AG08395 (cell line): ENCODE results near the gene AP1B1.

Experiments
- DNase-seq: peaks from one replicate; pipeline ENCODE4 v3.0.0; 2012; ENCODE audit warnings: mixed read lengths, low spot score

Gene AP1B1

DNA sequence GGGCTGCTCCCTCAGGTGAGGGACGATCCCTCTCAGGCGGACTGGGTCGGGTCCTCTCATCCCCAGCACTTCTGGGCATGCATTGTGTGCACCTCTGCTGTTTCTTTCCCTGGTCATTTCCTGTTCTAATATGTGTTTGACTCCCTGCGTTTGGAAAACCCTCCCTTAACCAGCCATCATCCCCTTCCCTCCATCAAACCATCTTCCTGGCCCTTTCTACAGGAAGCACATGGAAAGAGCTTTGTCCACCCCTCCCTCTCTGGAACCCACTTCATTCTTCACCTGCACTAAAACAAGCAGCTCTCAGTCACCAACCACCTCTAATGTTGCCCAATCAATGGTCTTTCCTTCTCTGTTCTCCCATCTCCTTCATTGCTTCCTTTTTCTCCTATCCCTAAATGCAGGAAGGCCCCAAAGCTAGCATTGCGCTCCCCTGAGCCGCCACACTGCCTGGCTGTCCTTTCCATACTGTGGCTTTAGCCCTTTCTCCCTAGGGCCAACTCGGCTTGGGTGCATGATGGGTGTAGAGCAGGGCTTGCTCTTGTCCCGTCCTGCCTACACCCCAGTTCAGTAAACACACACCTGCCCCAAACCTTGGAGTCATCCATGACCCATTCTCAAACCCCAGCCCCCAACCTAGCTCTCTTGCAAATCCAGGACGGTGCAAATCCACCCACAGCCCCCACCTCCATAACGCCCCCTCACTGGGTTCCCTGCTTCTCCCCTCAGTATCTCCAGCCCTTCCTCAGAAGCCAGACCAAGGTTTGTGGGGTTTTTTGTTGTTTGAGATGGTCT lies 87.4 kb downstream of the AP1B1 start:
- no peak for DNase-seq

DNA sequence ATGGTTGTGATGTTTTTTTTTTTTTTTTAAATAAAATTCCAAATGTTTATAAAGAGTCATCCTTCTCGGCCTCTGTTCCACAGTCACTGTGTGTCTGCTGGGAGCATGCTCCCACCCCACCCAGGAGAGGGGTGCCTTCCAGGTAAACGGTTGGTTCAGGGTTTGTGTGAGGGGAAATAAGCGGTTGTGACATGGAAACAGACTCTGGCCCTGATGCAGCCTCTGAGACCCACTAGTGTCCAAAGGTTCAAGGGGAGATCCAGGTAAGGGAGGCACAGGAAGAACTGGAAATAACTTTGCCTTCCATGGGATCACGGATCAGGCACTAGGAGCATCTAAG lies 87.9 kb downstream of the AP1B1 start:
- DNase-seq = no peak

DNA sequence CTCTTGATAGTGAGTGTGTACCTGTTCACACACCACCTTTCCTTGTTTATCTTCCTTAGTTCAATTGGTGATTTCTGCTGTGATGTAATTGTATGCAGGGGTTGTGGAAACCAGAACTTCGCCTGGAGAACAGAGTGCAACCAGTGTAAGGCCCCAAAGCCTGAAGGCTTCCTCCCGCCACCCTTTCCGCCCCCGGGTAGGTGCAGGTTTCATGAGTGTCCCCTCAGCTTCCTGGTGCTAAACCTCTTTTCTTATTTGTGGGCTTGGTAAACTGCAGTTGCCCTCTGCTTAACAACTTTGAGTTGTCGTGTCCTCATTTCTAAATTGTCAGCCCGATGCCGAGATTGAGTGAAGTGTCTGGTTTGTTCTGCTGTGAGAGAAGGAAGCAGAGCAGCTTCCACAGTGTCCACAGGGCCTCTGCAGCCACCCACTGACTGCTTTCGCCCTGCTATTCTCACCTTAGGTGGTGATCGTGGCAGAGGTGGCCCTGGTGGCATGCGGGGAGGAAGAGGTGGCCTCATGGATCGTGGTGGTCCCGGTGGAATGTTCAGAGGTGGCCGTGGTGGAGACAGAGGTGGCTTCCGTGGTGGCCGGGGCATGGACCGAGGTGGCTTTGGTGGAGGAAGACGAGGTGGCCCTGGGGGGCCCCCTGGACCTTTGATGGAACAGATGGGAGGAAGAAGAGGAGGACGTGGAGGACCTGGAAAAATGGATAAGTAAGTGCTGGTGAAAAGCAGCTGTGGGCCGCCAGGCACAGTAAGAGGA lies 89.1 kb downstream of the AP1B1 start:
- no peak for DNase-seq

DNA sequence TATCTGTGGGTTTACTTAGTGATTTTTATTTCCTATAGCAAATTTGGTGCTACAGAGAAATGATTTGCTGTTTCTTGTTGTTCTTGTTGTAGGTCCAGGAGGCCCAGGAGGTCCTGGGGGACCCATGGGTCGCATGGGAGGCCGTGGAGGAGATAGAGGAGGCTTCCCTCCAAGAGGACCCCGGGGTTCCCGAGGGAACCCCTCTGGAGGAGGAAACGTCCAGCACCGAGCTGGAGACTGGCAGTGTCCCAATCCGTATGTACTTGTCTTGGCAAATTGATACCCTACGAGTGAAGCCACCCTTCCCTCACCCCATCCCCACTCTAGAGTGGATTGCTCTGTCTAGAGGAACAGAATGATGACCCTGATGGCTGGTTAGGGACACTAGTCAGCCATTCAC lies 89.7 kb downstream of the AP1B1 start:
- DNase-seq = no peak

DNA sequence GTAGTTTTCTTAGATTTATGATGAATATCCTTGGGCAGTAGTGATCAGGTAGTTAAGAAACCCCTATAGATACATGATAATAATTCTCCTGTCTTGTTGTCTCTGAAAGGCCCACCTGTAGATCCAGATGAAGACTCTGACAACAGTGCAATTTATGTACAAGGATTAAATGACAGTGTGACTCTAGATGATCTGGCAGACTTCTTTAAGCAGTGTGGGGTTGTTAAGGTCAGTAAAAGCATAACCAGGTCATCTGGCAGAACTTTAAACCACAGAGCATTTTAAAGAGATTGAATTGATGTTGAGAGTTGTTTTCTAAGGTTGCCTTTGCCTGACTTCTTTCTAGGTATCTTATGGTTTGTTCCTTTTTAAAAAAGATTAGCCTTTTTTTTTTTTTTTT lies 96.0 kb downstream of the AP1B1 start:
- no peak for DNase-seq

DNA sequence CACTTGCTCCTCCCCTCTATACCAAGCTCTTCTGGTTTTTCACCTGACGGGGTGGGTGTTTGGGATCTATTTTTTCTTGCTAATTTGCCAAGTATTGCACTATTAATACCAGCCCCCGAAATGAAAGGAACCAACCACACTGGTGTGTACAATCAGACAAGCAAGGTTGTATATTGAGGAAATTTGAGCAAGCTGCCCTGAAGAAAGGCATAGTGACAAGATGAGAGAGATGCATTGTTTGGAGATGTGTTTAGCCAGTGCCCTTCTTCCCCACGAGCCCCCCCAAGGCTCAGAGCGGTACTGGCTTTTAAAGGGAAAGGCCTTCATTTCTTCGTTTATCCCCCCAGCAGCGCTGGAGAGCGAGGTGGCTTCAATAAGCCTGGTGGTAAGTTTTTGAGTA lies 97.2 kb downstream of the AP1B1 start:
- no peak for DNase-seq

DNA sequence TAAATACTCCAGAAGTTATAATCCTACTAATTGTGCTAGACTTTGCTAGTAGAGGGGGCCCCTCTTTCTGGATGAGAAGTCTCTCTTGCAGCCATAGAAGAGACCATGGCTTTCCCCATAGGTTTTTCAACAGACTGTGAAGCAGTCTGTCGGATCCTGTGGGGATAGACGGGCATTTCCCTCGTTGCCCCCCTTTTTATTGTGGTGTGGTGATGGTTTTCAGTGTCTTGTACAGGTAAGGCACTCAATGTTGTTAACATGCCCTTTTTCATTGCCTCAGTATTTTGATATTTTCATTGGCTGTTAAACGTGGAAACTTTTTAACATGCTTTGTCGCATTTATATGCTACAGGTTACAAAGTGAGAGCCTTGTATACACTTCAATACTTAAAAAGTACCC lies 98.3 kb downstream of the AP1B1 start:
- no peak for DNase-seq

DNA sequence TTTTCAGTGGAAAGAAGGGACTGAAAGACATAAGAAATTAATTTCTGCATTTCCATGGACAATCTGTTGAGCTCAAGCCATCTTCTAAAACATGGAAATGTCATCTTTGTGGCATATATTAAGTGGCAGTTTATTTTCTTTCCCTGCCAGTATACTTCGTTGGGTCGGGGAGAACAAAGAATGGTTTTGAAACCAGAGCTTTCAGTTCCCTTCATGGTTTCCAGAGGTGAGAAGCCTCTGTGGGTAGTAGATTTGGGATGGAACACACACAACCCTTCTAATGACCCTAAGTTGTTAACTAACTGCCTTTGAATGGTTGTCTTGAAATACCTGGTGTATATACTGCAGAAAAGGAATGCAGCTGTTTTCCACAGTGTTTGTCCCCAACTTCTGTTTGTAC lies 99.5 kb downstream of the AP1B1 start:
- DNase-seq = no peak

DNA sequence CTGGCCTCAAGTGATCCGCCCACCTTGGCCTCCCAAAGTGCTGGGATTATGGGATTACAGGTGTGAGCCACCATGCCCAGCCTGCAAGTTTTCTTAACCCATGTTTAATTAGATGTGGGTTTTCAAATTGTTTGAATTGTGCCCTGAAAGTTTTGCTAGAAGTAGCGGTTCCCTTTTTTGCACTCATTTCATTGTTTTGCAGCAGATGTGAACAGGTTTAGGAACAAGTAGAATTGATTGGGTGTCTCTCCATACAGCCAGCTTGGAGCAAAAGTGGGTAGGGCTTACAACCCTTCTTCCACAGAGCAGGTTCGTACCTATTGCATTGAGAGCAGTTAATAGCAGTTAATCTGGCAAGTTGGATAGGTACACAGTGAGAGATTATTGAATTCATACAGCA lies 104.2 kb downstream of the AP1B1 start:
- DNase-seq = no peak

DNA sequence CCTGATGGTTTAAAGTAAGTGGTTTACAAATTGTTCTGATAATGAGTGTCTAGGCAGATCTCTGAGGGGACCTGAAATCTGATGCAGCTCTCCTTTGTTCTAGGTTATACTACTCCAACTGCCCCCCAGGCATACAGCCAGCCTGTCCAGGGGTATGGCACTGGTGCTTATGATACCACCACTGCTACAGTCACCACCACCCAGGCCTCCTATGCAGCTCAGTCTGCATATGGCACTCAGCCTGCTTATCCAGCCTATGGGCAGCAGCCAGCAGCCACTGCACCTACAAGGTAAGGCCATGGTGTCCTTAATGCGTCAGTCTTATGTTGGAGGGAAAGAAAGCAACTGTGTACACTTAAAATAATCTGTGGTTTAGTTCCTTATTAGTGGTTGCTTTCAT lies 110.4 kb downstream of the AP1B1 start:
- DNase-seq = no peak
